ENCODE results near the gene PLLP.
A peak's percentile ranks its signal among the peaks of the same experiment; 100 is the strongest.

PLLP gene, protein sequence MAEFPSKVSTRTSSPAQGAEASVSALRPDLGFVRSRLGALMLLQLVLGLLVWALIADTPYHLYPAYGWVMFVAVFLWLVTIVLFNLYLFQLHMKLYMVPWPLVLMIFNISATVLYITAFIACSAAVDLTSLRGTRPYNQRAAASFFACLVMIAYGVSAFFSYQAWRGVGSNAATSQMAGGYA

GRCh38 chr16:57284209-57284951 lies at the start of gene PLLP:
PLLP (minus strand) TSS chr16:57284672; CDS start chr16:57284540, 132 bp downstream.
- Mint-ChIP-seq H3K36me3 (no peaks in the 10 kb centered on the region), H3K4me1 (peaks cover 26% of the 10 kb centered on the region), H3K27me3 (peaks cover 66% of the 10 kb centered on the region), H3K4me3 (peak within 1 kb of the TSS; percentile 65), H3K27ac (no peak within 1 kb of the TSS), H3K9me3 (no peaks in the 10 kb centered on the region)
- DNase-seq = peak; percentile 54
- CTCF ChIA-PET = no interaction called here

DNA sequence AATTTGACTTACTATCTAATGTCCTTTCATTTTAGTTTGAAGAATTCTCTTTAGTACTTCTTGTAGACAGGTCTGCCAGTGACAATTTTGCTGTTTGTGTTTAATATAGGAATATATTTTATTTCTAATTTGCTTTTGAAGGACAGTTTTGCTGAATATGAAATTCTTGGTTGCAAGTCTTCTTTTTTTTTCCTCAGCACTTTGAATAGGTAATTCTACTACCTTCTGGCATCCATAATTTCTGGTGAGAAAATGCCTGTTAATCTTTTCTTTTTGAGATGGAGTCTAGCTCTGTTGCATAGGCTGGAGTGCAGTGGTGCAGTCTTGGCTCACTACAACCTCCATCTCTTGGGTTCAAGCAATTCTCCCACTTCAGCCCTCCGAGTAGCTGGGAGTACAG lies 48.9 kb upstream of the PLLP start:
- no peaks in the 10 kb centered on the region for H3K4me1 Mint-ChIP-seq
- peaks cover 31% of the 10 kb centered on the region for H3K27me3 Mint-ChIP-seq
- H3K4me3 Mint-ChIP-seq = no peak overlapping the region
- DNase-seq = no peak
- no peaks in the 10 kb centered on the region for H3K9me3 Mint-ChIP-seq
- CTCF ChIA-PET = interaction anchor here (1.6 kb wide), 1 partner anchor 11 kb away, joined by 3 read pairs; no protein-coding TSS in a partner anchor
- no peak overlapping the region for H3K27ac Mint-ChIP-seq
- H3K36me3 Mint-ChIP-seq = no peaks in the 10 kb centered on the region

DNA sequence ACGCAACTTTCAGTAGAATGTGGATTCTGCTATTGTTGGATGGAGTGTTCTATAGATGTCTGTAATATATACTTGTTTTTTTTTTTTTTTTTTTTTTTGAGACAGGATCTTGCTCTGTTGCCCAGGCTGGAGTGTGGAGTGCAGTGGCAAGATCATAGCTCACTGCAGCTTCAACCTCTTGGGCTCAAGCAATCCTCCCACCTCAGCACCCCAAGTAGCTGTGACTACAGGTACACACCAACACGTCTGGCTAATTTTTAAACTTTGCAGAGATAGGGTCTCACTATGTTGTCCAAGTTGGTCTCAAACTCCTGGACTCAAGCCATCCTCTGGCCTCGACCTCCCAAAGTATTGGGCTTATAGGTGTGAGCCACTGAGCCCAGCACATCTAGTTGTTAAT lies 46.9 kb upstream of the PLLP start:
- Mint-ChIP-seq H3K27ac (no peak overlapping the region), H3K9me3 (no peaks in the 10 kb centered on the region), H3K27me3 (peaks cover 33% of the 10 kb centered on the region), H3K4me1 (no peaks in the 10 kb centered on the region), H3K36me3 (no peaks in the 10 kb centered on the region), H3K4me3 (no peak overlapping the region)
- no peak for DNase-seq
- CTCF ChIA-PET = no interaction called here

GRCh38 chr16:57329718-57330327 lies 45.4 kb upstream of the PLLP start:
- H3K4me3 Mint-ChIP-seq = no peak overlapping the region
- no peak overlapping the region for H3K27ac Mint-ChIP-seq
- H3K27me3 Mint-ChIP-seq = peaks cover 28% of the 10 kb centered on the region
- CTCF ChIA-PET = no interaction called here
- DNase-seq = no peak
- H3K9me3 Mint-ChIP-seq = no peaks in the 10 kb centered on the region
- H3K4me1 Mint-ChIP-seq = no peaks in the 10 kb centered on the region
- no peaks in the 10 kb centered on the region for H3K36me3 Mint-ChIP-seq

- Mint-ChIP-seq H3K27ac (no peak overlapping the region), H3K4me1 (no peaks in the 10 kb centered on the region), H3K36me3 (no peaks in the 10 kb centered on the region), H3K27me3 (peaks cover 13% of the 10 kb centered on the region), H3K9me3 (no peaks in the 10 kb centered on the region), H3K4me3 (no peak overlapping the region)
- DNase-seq = no peak
- CTCF ChIA-PET = no interaction called here
Observed at GRCh38 chr16:57325458-57325857, 41.0 kb upstream of the PLLP start.

GRCh38 chr16:57324749-57325148 lies 40.3 kb upstream of the PLLP start:
- CTCF ChIA-PET = no interaction called here
- Mint-ChIP-seq H3K27me3 (peaks cover 10% of the 10 kb centered on the region), H3K4me1 (no peaks in the 10 kb centered on the region), H3K36me3 (no peaks in the 10 kb centered on the region), H3K9me3 (no peaks in the 10 kb centered on the region), H3K27ac (no peak overlapping the region), H3K4me3 (no peak overlapping the region)
- DNase-seq = no peak

- no peaks in the 10 kb centered on the region for H3K9me3 Mint-ChIP-seq
- peaks cover 4% of the 10 kb centered on the region for H3K27me3 Mint-ChIP-seq
- no peaks in the 10 kb centered on the region for H3K36me3 Mint-ChIP-seq
- no peak overlapping the region for H3K4me3 Mint-ChIP-seq
- CTCF ChIA-PET = interaction anchor here (1.1 kb wide), 1 partner anchor 59 kb away, joined by 6 read pairs; no protein-coding TSS in a partner anchor
- no peak for DNase-seq
- H3K27ac Mint-ChIP-seq = no peak overlapping the region
- peaks cover 7% of the 10 kb centered on the region for H3K4me1 Mint-ChIP-seq
Observed at GRCh38 chr16:57319646-57320045, 35.2 kb upstream of the PLLP start.

DNA sequence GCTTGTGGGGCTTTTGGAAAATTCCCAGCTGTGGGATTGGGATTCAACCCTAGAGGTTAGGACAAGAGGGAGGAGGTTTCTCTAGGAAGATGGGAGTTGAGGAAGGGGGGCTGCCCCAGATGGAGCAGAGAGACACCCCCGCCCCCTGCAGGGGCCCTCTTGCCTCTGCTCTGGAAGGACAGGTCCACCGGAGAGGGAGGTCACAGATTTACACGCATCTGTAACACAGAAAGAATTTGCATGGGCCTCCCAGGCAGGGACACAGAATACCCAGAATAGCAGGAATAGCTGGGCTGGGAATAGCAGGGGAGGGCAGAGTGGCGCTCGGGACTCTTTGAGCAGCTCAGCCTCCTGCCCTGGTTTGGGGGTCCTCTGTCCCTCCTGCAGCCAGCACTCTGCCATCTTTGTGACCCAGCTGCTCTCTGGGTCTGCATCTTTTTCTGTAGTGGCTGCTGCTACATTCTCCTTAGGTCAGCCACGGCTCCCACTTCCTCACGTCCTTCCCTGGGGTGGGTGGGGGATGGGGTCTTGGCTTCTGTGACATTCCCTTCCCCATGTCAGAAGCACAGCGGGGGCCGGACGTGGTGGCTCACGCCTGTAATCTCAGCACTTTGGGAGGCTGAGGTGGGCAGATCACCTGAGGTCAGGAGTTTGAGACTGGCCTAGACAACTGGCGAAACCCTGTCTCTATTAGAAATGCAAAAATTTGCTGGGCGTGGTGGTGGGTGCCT lies 33.9 kb upstream of the PLLP start:
- Mint-ChIP-seq H3K4me3 (no peak overlapping the region), H3K9me3 (no peaks in the 10 kb centered on the region), H3K36me3 (no peaks in the 10 kb centered on the region), H3K27me3 (peaks cover 4% of the 10 kb centered on the region), H3K27ac (no peak overlapping the region), H3K4me1 (peaks cover 16% of the 10 kb centered on the region)
- no peak for DNase-seq
- CTCF ChIA-PET = no interaction called here

- Mint-ChIP-seq H3K4me3 (no peak overlapping the region), H3K27ac (no peak overlapping the region), H3K9me3 (no peaks in the 10 kb centered on the region), H3K27me3 (peaks cover 12% of the 10 kb centered on the region), H3K36me3 (no peaks in the 10 kb centered on the region), H3K4me1 (peaks cover 16% of the 10 kb centered on the region)
- DNase-seq = no peak
- CTCF ChIA-PET = interaction anchor here (1.0 kb wide), 1 partner anchor 203 kb away, joined by 3 read pairs; no protein-coding TSS in a partner anchor
Observed at GRCh38 chr16:57316390-57317017, 32.0 kb upstream of the PLLP start.

- H3K27me3 Mint-ChIP-seq = peaks cover 11% of the 10 kb centered on the region
- no peak for DNase-seq
- H3K9me3 Mint-ChIP-seq = no peaks in the 10 kb centered on the region
- CTCF ChIA-PET = no interaction called here
- no peaks in the 10 kb centered on the region for H3K36me3 Mint-ChIP-seq
- no peak overlapping the region for H3K27ac Mint-ChIP-seq
- H3K4me3 Mint-ChIP-seq = no peak overlapping the region
- H3K4me1 Mint-ChIP-seq = peaks cover 16% of the 10 kb centered on the region
Observed at GRCh38 chr16:57315416-57315815, 30.9 kb upstream of the PLLP start.

DNA sequence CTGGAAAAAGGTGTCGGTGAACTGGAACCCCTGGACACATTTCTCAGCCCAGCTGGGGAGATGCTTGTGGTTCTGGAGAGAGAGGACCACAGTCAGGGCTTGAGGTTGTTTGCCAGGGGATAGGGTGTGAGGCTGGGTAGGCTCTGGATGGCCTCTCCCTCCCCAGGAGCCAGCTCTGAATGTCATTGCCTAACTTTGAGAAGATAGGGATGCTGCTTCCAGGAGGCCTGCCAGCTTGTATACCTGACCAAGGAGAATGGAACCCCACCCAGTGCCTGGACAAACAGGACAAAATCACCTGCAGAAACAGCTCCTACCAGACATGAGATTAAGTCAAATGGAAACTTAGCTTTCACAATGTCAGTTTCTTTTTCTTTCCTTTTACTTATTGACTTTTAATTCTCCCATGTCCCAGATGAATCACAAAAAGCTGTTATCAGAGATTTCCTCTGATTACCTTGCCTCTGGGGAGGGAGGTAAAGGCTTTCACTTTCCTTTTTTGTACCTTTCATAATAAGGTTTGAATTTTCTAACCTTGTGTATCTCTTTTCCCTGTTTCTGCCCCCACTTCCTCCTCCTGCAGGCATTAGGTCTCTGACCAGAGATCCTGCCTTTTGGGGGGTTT lies 29.8 kb upstream of the PLLP start:
- no peak for DNase-seq
- CTCF ChIA-PET = interaction anchor here (0.7 to 4.6 kb wide), 6 partner anchors 9 to 105 kb away, joined by 3 to 23 read pairs (median 3); no protein-coding TSS in a partner anchor
- no peaks in the 10 kb centered on the region for H3K9me3 Mint-ChIP-seq
- H3K27ac Mint-ChIP-seq = peak overlapping the region; percentile 76
- no peak overlapping the region for H3K4me3 Mint-ChIP-seq
- no peaks in the 10 kb centered on the region for H3K36me3 Mint-ChIP-seq
- peaks cover 16% of the 10 kb centered on the region for H3K4me1 Mint-ChIP-seq
- H3K27me3 Mint-ChIP-seq = peaks cover 15% of the 10 kb centered on the region

- H3K36me3 Mint-ChIP-seq = no peaks in the 10 kb centered on the region
- H3K27me3 Mint-ChIP-seq = peaks cover 16% of the 10 kb centered on the region
- H3K27ac Mint-ChIP-seq = no peak overlapping the region
- no peak for DNase-seq
- CTCF ChIA-PET = interaction anchor here (1.2 to 4.6 kb wide), 3 partner anchors 9 to 105 kb away, joined by 3 to 23 read pairs (median 6); no protein-coding TSS in a partner anchor
- H3K4me3 Mint-ChIP-seq = no peak overlapping the region
- H3K4me1 Mint-ChIP-seq = peaks cover 16% of the 10 kb centered on the region
- no peaks in the 10 kb centered on the region for H3K9me3 Mint-ChIP-seq
Observed at GRCh38 chr16:57313509-57313908, 29.0 kb upstream of the PLLP start.

GRCh38 chr16:57310801-57311200 lies 26.3 kb upstream of the PLLP start:
- Mint-ChIP-seq H3K27me3 (peaks cover 31% of the 10 kb centered on the region), H3K4me3 (no peak overlapping the region)
- CTCF ChIA-PET = interaction anchor here (0.6 to 4.6 kb wide), 3 partner anchors 10 to 107 kb away, joined by 3 to 23 read pairs (median 13); no protein-coding TSS in a partner anchor

More at GRCh38 chr16:57310801-57311200, 26.3 kb upstream of the PLLP start:
- no peaks in the 10 kb centered on the region for H3K36me3 Mint-ChIP-seq
- no peaks in the 10 kb centered on the region for H3K9me3 Mint-ChIP-seq
- H3K27ac Mint-ChIP-seq = no peak overlapping the region
- peaks cover 14% of the 10 kb centered on the region for H3K4me1 Mint-ChIP-seq
- no peak for DNase-seq
